NCI-H345 treated with DMSO at 0.1 percent for 48 hours (cell line): ENCODE measurements around the gene KRTAP2-4.
"Not testable (repeated sequence)": the region's sequence is repeated elsewhere in the genome, so short reads cannot be mapped to it uniquely, and the experiment has no call there.

Source experiments
- DNase-seq: peaks from one replicate; lab custom pipeline; 2025; ENCODE audit not compliant: unreplicated experiment; lab: John Stamatoyannopoulos, UW

Gene KRTAP2-4

GRCh38 chr17:41065829-41066624, at the start of gene KRTAP2-4:
TSS of gene KRTAP2-4 (minus strand) at chr17:41065879. CDS start at chr17:41065845, 34 bp downstream.
- no peak for DNase-seq

- no peak for DNase-seq
Measured at GRCh38 chr17:41111151-41111885, 45.6 kb upstream of the KRTAP2-4 start.

- DNase-seq = not testable (repeated sequence)
Measured at GRCh38 chr17:41108728-41109386, 43.2 kb upstream of the KRTAP2-4 start.

GRCh38 chr17:41107941-41108450, 42.3 kb upstream of the KRTAP2-4 start:
- no peak for DNase-seq

GRCh38 chr17:41105347-41105746, 39.7 kb upstream of the KRTAP2-4 start, which contains the start of gene KRTAP4-9:
TSS of gene KRTAP4-9 (plus strand) at chr17:41105389. CDS start at chr17:41105389, 0 bp downstream.
- DNase-seq = not testable (repeated sequence)

- DNase-seq = not testable (repeated sequence)
Measured at GRCh38 chr17:41104386-41105038, 38.8 kb upstream of the KRTAP2-4 start.

- DNase-seq = no peak
Measured at GRCh38 chr17:41103896-41104295, 38.2 kb upstream of the KRTAP2-4 start.

- no peak for DNase-seq
Measured at GRCh38 chr17:41101586-41102259, 36.0 kb upstream of the KRTAP2-4 start, which contains the start of gene KRTAP4-16. TSS of gene KRTAP4-16 (minus strand) at chr17:41102209. CDS start at chr17:41102209, 0 bp downstream.

GRCh38 chr17:41099682-41100480, 34.2 kb upstream of the KRTAP2-4 start:
- DNase-seq = not testable (repeated sequence)

GRCh38 chr17:41098481-41098880, 32.8 kb upstream of the KRTAP2-4 start:
- DNase-seq = no peak

- no peak for DNase-seq
Measured at GRCh38 chr17:41098042-41098441, 32.4 kb upstream of the KRTAP2-4 start, which contains the start of gene KRTAP4-8. TSS of gene KRTAP4-8 (minus strand) at chr17:41098142. CDS start at chr17:41098084, 58 bp downstream.

GRCh38 chr17:41096055-41096454, 30.4 kb upstream of the KRTAP2-4 start:
- DNase-seq = no peak

- DNase-seq = not testable (repeated sequence)
Measured at GRCh38 chr17:41088760-41089352, 23.2 kb upstream of the KRTAP2-4 start.

GRCh38 chr17:41084100-41084856, 18.6 kb upstream of the KRTAP2-4 start, which contains the start of gene KRTAP4-7:
TSS of gene KRTAP4-7 (plus strand) at chr17:41084150. CDS start at chr17:41084207, 57 bp downstream.
- DNase-seq = not testable (repeated sequence)

- not testable (repeated sequence) for DNase-seq
Measured at GRCh38 chr17:41083427-41083826, 17.7 kb upstream of the KRTAP2-4 start.

- no peak for DNase-seq
Measured at GRCh38 chr17:41082626-41083025, 16.9 kb upstream of the KRTAP2-4 start.

GRCh38 chr17:41076788-41077187, 11.1 kb upstream of the KRTAP2-4 start:
- DNase-seq = no peak

- no peak for DNase-seq
Measured at GRCh38 chr17:41073676-41074075, 8.0 kb upstream of the KRTAP2-4 start.
